IPS DF 4.7 (cell line): Measurements from ENCODE around the gene MTHFD1L.

Experiments used
- DNase-seq: peaks from one replicate; pipeline ENCODE4 v3.0.0-alpha.2; 2013; ENCODE audit warnings: low spot score; ENCODE audit errors: extremely low read depth

The MTHFD1L gene

DNA sequence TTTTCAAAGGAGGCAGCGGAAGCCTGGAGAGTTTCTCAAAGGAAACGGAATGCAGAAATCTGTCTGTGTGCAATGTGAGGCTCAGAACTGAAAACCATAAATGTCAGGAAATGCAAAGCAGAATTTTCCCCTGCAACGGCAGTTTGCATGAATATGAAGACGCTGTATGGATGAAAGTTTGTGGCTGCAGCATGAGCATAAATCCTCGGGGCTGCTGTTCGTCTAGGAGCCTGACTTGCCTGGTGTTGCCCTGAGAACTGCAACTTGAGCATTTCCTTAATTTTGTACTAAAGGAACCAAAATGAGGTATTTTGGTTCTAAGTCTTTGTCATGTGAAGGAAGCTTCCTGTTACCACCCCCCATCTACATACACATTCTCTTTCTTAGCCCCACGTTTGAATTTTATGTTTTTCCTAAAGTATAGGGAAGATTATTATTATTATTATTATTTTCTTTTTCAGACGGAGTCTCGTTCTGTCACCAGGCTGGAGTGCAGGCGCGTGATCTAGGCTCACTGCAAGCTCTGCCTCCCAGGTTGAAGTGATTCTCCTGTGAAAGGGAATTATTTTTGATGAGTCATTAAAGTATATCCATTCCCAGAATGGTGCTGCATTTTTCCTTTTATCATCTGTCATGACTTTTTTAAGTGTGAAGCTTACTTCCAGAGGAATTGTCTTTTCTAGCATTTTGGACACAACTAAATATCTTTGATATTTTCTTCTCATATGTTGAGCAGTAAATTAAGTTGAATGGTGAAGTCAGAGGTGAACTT lies 33.1 kb downstream of the MTHFD1L start:
- no peak for DNase-seq

DNA sequence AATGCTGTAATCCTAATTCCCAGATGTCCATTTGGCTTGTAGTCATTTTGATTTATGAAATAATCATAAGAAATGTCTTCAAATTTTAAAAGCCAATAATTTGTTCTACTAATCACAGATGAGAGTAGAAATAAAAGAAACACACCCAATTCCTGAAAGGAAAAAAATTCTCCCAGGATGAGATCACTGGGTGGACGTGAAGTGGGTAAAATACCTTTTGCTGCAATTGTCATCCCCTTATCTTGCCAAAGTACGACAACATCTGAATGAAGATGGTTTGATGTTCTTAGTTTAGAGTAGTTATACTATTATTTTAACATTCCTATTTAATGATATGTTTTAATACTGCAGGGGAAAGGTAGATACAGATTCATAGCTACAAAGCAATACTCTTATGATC lies 33.7 kb downstream of the MTHFD1L start:
- no peak for DNase-seq

DNA sequence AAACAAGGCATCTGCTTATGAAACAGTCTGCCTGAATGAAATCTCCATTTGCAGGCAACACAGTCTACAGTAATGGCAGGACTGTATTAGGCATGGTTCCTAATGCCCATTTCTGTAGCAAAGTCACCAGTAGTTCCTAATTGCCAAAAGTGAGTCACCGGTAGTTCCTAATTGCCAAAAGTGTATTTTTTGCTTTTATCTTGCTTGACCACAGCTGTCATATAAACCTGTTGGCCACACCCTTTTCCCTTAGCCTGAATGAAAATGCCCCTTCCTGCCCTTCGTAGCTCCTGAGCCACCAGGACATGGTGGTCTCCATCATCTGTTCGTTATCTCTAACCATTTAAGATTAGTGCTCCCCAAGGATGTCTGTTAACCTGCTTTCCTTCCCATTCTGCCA lies 34.5 kb downstream of the MTHFD1L start:
- DNase-seq: no peak

DNA sequence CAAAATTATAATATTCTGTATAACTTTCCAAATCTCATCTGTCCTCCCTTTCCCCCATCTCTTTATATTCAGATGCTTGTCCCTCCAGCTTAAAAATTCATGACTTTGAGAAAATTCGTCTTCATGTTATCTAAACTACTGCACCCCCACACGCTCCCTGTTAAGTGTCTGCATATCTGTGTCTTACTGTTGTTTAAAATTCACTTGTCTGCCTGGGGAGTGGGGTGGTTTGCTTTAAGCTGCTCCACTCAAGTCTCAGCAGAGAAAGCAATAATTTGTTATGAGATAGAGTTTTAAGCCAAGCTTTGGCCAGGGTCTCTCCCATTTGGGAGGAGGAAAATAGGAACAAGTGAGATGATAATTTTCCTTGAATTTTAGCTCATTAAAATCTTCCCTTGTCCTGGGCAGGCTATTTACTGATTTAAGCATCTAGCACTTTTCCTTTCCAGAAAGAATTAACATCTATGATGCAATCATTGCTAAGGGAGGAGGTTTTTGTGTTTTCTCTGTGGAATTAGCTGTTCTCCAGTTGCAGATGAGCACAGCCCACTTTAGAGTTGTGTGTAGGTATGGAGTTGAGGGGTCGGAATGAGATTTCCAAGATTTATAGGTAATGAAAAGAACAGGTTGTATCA lies 36.8 kb downstream of the MTHFD1L start:
- DNase-seq: no peak

DNA sequence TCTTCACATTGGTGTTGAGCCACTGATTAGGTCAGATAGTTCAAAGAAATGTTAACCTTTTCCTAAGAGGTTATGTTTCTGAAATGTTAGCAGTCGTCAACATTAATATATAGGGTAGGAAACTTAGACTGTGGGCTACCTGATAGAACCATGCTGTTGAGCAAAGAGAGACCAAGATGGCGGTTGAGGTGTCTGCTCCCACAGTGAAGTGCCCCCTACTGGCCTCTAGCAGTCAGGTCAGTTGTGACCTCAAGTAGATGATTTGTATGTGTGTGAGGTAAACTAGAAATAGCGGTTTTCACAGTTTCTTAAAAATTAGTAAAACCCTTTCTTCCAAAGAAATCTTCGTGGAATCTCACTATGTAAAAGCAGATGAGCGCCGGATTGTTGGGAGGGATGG lies 40.3 kb downstream of the MTHFD1L start:
- no peak for DNase-seq

DNA sequence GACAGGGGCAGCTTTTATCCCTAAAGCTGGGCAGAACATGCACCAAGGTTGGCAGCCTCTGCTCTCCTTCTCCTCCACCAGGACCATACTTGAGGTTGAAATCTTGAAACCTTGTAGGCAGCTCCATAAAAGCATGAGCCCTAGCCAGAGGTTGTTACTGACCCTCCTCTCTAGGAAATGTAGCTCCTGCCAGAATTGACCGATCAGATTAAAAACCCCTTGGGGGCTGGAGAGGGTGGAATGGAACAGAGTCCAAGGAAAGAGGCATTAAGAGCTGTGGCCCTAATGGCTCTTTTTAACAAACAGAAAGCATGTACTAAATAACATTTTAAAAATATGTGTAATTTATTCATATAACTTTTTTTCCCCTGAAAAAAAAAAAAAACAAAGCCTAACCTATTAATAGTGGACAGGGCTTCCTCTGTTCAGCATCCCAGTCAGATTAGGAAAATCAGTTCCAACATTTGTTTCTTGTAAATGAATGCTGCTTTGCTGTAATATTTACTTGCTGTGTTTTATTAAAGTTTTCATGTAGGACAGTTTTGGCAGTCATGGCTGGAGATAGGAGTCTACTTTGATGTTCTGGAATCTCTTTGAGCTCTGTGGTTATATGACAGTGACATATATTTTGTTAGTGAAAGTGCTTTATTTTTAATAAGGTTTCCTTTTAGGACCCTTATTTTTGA lies 41.3 kb downstream of the MTHFD1L start:
- no peak for DNase-seq

DNA sequence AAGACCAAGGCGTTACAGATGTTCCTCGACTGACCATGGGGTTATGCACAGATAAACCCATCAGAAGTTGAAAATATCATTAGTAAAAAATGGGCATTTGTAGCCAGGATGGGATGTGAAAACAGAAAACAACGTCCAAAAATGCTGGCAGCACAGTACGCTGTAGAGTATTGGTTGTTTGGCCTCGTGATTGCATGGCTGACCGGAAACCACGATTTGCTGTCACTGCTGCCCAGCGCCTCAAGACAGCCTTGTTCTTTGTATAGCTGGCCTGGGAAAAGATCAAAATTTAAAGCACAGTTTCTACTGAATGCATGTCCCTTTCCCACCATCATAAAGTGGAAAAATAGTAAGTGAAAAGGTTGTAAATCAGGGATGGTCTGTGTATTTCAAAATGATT lies 41.9 kb downstream of the MTHFD1L start:
- no peak for DNase-seq

DNA sequence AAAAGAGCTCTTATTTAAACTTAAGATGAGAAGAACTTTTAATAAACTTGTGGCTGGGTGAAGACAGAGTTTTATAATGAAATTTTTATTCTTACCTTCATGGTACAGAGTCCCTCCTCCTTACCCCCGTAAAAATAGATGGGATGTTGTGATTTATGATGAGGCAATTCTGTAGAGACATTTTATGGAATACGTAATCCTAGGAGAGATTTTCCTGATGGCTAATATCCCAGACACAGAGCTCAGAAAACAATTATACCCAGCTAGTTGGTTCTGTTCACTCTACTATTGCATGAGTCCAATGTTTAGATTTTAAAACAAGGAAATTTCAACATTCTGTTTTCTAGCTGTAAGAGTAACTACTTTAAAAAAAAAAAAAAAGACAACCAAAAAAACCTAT lies 43.4 kb downstream of the MTHFD1L start:
- no peak for DNase-seq

DNA sequence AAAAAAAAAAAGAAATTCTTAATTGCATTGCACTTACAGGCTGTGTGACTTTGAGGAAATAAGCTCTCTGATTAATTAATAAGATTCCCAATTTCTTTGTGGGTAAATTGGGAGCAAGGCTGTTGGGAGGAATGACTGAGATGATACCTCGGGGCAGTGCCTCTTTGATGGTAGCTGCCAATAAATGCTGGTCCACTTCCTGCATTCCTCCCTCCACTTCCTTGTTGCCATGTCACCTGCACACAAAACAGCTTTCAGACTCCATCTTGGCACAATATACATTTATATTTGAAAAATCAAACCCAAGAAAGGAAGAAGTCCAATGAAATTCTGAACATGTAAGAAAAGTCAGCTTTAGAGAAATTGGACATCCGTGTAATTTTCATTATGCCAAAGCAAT lies 45.1 kb downstream of the MTHFD1L start:
- DNase-seq: no peak

DNA sequence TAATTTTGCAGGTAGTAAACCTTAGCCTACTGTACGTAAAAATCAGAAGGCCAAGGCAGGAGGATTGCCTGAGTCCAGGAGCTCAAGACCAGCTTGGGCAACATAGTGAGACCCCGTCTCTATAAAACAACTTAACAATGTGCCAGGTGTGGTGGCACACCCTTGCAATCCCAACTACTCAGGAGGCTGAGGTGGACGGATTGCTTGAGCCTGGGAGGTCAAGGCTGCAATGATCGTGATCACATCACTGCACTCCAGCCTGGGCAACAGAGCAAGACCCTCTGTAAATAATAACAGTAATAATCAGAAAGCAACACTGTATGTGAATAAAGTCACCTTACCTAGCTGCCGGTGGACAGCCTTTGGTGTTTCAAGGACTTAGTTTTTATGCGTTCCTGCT lies 48.9 kb downstream of the MTHFD1L start:
- DNase-seq: no peak

DNA sequence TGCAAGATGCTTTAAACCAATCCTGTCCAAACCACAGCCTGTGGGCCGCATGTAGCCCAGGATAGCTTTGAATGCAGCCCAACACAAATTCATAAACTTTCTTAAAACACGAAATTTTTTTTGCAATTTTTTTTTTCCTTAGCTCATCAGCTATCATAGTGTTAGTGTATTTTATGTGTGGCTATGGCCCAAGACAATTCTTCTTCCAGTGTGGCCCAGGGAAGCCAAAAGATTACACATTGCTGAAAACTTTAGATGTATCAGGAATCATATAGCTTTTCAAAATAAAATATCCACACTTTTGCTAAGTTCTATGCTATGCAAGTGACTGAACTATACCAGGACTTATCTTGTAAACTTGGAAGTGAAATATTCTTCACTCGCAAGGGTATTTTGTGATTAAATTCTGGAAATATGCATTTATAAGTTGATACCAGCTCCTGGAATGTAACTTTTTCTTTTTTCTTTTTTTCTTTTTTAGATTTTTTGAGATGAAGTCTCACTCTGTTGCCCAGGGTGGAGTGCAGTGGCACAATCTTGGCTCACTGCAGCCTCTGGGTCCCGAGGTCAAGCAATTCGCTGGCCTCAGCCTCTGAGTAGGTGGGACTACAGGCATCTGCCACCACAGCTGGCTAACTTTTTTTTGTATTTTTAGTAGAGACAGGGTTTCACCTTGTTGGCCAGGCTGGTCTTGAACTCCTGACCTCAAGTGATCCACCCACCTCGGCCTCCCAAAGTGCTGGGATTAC lies 49.8 kb downstream of the MTHFD1L start:
- DNase-seq: no peak

DNA sequence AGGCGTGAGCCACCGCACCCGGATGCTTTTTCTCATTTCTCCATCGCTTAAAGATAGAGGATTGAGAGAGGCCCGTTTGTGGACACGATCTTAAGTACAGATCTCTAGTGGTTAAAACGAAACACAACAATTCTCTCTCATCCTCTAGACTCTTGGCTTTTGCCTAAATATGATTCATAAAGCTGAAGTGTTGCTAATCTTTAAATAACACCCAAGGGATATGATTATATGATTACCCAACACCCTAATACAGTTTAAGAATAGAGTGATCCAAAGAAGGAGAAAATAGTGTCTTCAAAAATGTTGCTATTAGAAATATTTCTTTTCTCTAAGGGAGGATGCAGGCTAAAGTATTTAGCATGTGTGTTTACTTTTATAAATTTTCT lies 50.4 kb downstream of the MTHFD1L start:
- DNase-seq: no peak

DNA sequence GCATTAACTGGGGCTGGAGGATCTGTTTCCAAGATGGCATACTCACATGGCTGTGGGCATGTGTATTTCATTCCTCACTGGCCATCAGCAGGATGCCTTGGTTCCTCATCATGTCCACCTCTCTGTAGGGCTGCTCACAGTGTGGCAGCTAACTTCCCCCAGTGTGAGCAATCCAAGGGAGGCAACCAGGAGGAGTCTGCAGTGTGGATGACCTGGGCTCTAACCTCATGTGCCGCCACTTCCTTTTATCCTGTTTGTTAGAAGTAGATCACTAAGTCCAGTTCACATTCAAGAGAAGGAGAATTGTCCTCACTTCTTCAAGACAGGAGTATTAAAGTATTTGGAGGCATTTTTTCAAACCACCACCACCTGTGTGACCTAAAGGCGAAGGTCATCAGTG lies 54.4 kb downstream of the MTHFD1L start:
- DNase-seq: no peak

DNA sequence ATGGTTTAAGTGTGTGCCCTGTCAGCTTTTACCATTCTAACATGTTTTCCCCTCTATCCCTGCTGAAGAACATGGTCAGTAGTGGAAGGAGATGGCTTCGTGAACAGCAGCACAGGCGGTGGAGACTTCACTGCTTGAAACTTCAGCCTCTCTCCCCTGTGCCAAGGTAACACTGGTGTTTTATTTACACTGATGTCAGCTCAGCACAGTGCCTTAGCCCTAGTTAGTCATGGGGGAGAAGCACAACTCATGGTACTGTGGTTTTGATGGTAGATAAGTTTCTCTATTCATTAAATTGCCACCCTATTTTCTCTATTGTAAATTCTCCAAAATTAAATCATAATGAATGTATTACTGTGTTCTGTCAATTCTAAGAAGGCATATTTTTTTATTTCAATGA lies 56.6 kb downstream of the MTHFD1L start:
- no peak for DNase-seq

DNA sequence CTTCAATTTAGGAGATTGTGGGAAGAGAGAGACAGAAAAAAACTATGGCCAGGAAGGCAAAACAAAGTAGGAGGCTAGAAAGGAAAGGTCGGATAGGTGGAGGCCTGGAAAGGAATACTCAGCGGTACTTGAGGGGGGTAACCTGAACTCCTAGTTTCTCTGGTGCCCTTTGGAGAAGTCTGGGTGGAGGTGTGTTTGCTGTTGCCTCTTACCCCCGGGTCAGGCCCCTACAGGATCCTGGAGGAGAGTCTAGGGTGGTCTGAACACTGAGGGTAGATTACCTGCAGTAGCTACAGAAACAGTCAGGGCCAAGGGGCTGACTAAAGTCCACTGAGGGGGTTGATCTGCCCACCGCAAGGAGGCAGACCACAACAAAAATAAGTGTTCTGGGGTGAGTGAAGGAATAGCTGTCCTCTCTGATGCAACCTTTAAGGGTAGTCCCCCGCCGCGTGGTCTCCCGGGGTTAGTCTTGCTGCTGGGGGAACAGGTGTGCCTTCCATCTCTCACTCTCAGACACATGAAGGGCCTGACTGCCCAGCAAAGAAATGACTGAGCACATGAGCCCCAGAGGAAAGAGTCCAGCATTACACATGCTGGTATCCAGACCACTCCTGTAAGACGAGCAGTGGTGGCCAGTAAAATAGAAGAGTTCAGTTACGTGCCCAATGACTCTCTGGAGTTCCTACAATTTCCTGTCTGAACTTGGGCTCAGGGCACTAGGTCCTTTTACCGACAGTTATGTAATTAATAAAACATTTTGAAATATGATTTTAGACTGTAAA lies 59.5 kb downstream of the MTHFD1L start:
- DNase-seq: no peak

DNA sequence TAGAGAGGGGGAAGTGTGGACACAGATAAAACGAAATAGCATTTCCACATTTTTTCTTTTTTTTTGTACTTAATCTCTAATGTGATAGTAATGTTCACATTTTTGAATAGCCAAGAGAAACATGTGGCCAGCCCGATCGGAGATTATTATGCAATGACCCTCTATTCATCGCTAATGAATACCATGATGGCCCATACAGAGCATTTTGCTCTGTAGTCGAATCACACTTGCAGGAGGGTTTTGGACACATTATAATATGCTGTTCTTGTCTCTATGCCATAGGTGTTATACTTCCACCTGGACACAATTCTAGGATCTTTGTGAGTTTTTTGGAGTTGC lies 60.1 kb downstream of the MTHFD1L start:
- no peak for DNase-seq

DNA sequence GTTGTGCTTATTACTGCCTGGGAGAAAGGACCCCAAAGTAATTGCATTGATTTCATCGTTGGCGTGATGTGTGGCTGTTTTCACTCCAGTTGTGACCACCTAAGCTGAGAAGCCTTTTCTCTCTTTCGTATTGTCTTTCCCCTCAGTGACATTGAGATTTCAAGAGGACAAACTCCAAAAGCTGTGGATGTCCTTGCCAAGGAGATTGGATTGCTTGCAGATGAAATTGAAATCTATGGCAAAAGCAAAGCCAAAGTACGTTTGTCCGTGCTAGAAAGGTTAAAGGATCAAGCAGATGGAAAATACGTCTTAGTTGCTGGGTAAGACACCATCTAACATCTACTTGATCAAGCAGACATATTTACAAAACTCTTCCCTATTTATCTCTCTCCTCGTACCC lies 60.5 kb downstream of the MTHFD1L start:
- DNase-seq: no peak

DNA sequence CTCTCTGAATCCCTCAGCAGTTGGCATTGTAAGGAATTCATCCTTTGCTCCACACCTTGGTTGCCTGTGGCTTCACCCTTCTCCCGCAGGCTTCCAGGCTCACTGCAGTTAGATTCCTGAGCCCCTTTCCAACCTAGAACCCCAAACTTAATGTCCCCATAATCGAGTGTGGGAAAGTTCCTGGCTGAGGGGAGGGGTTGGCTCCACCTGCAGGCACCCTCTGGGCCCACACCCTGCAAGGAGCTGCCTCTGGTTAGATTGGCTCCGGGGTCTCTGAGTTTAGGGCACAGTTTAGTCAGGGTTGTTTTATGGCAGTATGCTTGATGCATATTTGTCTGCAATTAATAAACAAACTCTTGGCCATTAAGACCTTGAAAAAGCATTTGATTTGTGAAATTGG lies 63.4 kb downstream of the MTHFD1L start:
- DNase-seq: no peak

DNA sequence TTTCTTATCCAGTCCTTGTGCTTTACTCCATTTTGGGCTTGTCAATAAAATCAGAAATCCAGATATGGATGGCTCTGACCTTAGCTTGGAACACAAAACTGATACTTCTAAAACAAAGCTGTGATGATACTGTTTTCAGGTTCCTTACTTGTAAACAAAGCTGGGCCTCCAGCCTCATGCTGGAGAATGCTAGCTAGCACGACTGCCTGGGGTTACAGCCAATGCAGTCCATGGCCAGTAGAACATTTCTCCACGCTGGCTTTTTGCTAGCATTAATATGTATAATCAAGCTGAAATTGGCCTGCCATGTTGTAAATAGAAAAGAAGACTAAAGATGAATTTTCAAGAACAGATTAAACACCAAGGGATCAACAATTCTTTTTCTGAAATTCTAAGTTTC lies 63.9 kb downstream of the MTHFD1L start:
- no peak for DNase-seq

DNA sequence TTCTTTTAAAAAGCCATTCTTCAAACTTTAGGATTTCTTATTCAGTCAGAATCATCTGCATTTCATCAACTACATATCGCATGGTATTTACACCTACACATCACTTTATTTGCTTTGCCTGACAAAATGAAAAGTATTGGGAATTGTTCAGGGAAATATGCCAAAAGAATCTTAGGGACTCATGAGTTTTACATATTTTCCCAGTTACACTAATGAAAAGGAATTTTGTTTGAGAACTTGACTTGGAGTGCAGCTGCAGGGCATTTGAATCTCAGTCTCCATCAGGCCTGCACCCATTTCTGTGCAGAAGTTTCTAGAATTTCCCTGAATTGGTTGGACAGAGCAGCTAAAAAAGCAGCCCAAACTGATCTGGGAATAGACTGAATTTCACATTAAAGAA lies 65.3 kb downstream of the MTHFD1L start:
- no peak for DNase-seq

DNA sequence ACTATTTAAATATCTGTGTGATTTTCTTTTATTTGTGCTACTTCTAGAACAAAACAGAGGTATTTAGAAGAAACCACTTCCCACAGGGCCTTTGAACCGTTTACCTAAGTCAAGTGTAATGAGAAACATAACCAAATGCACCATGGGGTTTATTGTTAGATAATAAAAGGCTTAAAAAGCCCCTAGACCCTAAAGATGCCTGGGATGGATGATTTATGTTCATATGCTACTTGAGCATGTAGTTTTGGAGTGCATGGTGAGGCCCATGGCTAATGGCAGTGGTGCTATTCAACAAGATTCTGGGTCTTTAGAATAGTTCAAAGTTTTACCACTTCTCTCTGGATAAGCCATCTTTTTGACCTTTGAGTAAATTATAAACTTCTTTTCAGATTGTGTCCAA lies 65.9 kb downstream of the MTHFD1L start:
- DNase-seq: no peak
